Subcutaneous adipose tissue (tissue), 4 donors: ENCODE measurements around the gene TBC1D8. TPM values are rescaled to one million over a fixed set of nuclear protein-coding genes. Genes with fewer than 3 reads are reported as not detected.

ENCODE experiments used
- CTCF ChIP-seq: fragments of 450-650 bp; IDR thresholded peaks from one replicate; pipeline ENCODE4 v1.5.1; 2016; ENCODE audit warnings: low read depth, mild to moderate bottlenecking, control low read depth, antibody characterized with exemption, moderate library complexity
- total RNA-seq, 4 donors: library from RNA; depleted of rRNA; stranded (reverse); fragments of >200 nt; gene quantifications; one replicate each; pipeline ENCODE4 v1.1.0, GENCODE V29; 2016

The TBC1D8 gene
- total RNA-seq, 4 donors from 2014 or later, result 21.2 to 119 (median 32.0) TPM

- TF ChIP-seq CTCF, result no peak
These were observed 25.6 kb upstream of the TBC1D8 start for GRCh38 chr2:101176803-101177202.

- no peak for TF ChIP-seq CTCF
These were observed 24.8 kb upstream of the TBC1D8 start for GRCh38 chr2:101175991-101176390.

GRCh38 chr2:101173707-101174295, 22.6 kb upstream of the TBC1D8 start:
- no peak for TF ChIP-seq CTCF

GRCh38 chr2:101168706-101169105, 17.5 kb upstream of the TBC1D8 start:
- no peak for TF ChIP-seq CTCF

- TF ChIP-seq CTCF, result no peak
These were observed 12.8 kb upstream of the TBC1D8 start for GRCh38 chr2:101164021-101164420.

GRCh38 chr2:101162561-101163330, 11.6 kb upstream of the TBC1D8 start:
- no peak for TF ChIP-seq CTCF

- no peak for TF ChIP-seq CTCF
These were observed 10.5 kb upstream of the TBC1D8 start for GRCh38 chr2:101161658-101162057.
